Skeletal muscle satellite cell (primary cell): ENCODE data around the gene C13orf46.

ENCODE experiments used
- H3K27me3 ChIP-seq: 2 replicates; pipeline ENCODE4 v1.7.0; 2013; ENCODE audit warnings: low read length; ENCODE audit not compliant: control insufficient read depth, insufficient read depth
- H3K36me3 ChIP-seq: 2 replicates; pipeline ENCODE4 v1.7.0; 2013; ENCODE audit warnings: mild to moderate bottlenecking, control low read depth, low read length; ENCODE audit not compliant: insufficient read depth
- H3K4me1 ChIP-seq: 2 replicates; pipeline ENCODE4 v1.7.0; 2013; ENCODE audit warnings: low read length; ENCODE audit not compliant: control insufficient read depth, insufficient read depth
- H3K4me2 ChIP-seq: 2 replicates; pipeline ENCODE4 v1.7.0; 2013; ENCODE audit warnings: mild to moderate bottlenecking, low read length
- H3K4me3 ChIP-seq: 2 replicates; pipeline ENCODE4 v1.7.0; 2013; ENCODE audit warnings: low read length
- H3K9ac ChIP-seq: 2 replicates; pipeline ENCODE4 v1.7.0; 2013; ENCODE audit warnings: mild to moderate bottlenecking, low read depth, low read length, moderate library complexity
- H3K9me3 ChIP-seq: replicated peaks from 2 replicates; pipeline ENCODE4 v1.7.0; 2013; ENCODE audit warnings: mild to moderate bottlenecking, control low read depth, low read length

C13orf46 gene

GRCh38 chr13:113937073-113937472, 36.8 kb downstream of the C13orf46 start:
- H3K27me3 ChIP-seq: no peaks in the 10 kb centered on the region
- no peaks in the 10 kb centered on the region for H3K36me3 ChIP-seq
- no peaks in the 10 kb centered on the region for H3K9me3 ChIP-seq
- no peak overlapping the region for H3K4me2 ChIP-seq
- no peak overlapping the region for H3K9ac ChIP-seq
- H3K4me3 ChIP-seq: no peak overlapping the region
- H3K4me1 ChIP-seq: no peaks in the 10 kb centered on the region

- no peaks in the 10 kb centered on the region for H3K27me3 ChIP-seq
- H3K9ac ChIP-seq: no peak overlapping the region
- H3K4me2 ChIP-seq: no peak overlapping the region
- no peaks in the 10 kb centered on the region for H3K9me3 ChIP-seq
- H3K4me1 ChIP-seq: no peaks in the 10 kb centered on the region
- no peaks in the 10 kb centered on the region for H3K36me3 ChIP-seq
- H3K4me3 ChIP-seq: no peak overlapping the region
These were observed 37.5 kb downstream of the C13orf46 start for GRCh38 chr13:113936166-113936965.

- Histone ChIP-seq H3K4me1 (no peaks in the 10 kb centered on the region), H3K27me3 (no peaks in the 10 kb centered on the region), H3K9me3 (no peaks in the 10 kb centered on the region), H3K9ac (no peak overlapping the region), H3K4me2 (no peak overlapping the region), H3K36me3 (no peaks in the 10 kb centered on the region), H3K4me3 (no peak overlapping the region)
These were observed 38.7 kb downstream of the C13orf46 start for GRCh38 chr13:113935001-113935844.

DNA sequence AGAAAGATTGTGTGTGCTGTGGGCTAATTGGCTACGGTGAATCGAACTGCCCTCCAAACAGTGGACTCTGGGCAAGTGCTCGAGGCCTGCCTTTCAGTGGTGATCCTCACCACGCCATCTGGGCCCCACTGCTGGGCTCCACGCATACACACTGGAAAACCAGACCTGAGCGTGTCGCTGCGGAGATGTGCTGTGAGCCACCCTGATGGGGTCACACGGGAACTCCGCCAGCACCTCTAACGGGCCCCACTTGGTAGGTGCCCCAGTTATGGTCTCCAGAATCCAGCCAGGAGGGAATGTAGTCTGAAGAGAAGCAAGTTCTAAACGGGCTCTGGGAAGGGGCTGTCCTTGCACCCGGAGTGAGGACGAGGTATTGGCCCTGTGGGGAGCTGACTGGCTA, 39.3 kb downstream of the C13orf46 start:
- H3K4me1 ChIP-seq: peaks cover 5% of the 10 kb centered on the region
- H3K4me2 ChIP-seq: no peak overlapping the region
- no peak overlapping the region for H3K4me3 ChIP-seq
- no peaks in the 10 kb centered on the region for H3K36me3 ChIP-seq
- no peak overlapping the region for H3K9ac ChIP-seq
- H3K27me3 ChIP-seq: no peaks in the 10 kb centered on the region
- no peaks in the 10 kb centered on the region for H3K9me3 ChIP-seq

GRCh38 chr13:113933901-113934300, 40.0 kb downstream of the C13orf46 start:
- no peak overlapping the region for H3K4me3 ChIP-seq
- no peak overlapping the region for H3K4me2 ChIP-seq
- H3K9me3 ChIP-seq: no peaks in the 10 kb centered on the region
- H3K36me3 ChIP-seq: no peaks in the 10 kb centered on the region
- H3K9ac ChIP-seq: no peak overlapping the region
- peaks cover 12% of the 10 kb centered on the region for H3K4me1 ChIP-seq
- H3K27me3 ChIP-seq: no peaks in the 10 kb centered on the region

DNA sequence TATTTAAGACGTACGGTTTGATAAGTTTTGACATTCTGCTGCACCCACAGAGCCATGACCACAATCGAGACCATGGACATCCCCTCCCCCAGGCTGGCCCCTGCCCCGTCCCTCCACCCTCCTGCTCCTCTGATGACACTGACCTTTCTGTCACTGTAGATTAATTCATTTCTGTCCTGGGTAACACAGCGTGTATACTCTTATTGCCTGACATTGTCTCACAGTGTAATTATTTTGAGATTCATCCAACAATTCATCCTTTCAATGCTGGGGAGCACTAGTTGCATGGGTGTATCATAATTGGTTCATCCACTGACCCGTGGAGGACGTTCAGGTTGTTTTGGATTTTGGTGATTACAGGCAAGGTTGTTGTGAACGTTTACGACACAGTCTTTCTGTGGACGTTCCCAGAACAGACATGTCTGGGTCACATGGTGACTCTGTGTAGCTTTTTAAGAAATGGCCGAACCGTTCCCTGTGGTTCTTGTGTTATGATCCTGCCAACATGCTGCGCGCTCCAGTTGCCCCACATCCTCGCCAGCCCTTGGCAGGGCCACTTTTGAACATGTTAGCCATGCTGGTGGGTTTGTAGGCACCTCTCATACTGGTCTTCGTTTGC, 41.9 kb downstream of the C13orf46 start:
- Histone ChIP-seq H3K4me1 (peaks cover 31% of the 10 kb centered on the region), H3K9me3 (no peaks in the 10 kb centered on the region), H3K4me2 (no peak overlapping the region), H3K9ac (no peak overlapping the region), H3K27me3 (no peaks in the 10 kb centered on the region), H3K36me3 (no peaks in the 10 kb centered on the region), H3K4me3 (no peak overlapping the region)

GRCh38 chr13:113930671-113931637, 42.9 kb downstream of the C13orf46 start:
- Histone ChIP-seq H3K27me3 (no peaks in the 10 kb centered on the region), H3K9me3 (no peaks in the 10 kb centered on the region), H3K4me1 (peaks cover 40% of the 10 kb centered on the region), H3K4me2 (no peak overlapping the region), H3K4me3 (no peak overlapping the region), H3K9ac (no peak overlapping the region), H3K36me3 (no peaks in the 10 kb centered on the region)

GRCh38 chr13:113929628-113930615, 44.0 kb downstream of the C13orf46 start:
- Histone ChIP-seq H3K4me1 (peaks cover 42% of the 10 kb centered on the region), H3K4me2 (no peak overlapping the region), H3K4me3 (no peak overlapping the region), H3K9me3 (no peaks in the 10 kb centered on the region), H3K9ac (peak overlapping the region; percentile 68), H3K27me3 (no peaks in the 10 kb centered on the region), H3K36me3 (no peaks in the 10 kb centered on the region)

DNA sequence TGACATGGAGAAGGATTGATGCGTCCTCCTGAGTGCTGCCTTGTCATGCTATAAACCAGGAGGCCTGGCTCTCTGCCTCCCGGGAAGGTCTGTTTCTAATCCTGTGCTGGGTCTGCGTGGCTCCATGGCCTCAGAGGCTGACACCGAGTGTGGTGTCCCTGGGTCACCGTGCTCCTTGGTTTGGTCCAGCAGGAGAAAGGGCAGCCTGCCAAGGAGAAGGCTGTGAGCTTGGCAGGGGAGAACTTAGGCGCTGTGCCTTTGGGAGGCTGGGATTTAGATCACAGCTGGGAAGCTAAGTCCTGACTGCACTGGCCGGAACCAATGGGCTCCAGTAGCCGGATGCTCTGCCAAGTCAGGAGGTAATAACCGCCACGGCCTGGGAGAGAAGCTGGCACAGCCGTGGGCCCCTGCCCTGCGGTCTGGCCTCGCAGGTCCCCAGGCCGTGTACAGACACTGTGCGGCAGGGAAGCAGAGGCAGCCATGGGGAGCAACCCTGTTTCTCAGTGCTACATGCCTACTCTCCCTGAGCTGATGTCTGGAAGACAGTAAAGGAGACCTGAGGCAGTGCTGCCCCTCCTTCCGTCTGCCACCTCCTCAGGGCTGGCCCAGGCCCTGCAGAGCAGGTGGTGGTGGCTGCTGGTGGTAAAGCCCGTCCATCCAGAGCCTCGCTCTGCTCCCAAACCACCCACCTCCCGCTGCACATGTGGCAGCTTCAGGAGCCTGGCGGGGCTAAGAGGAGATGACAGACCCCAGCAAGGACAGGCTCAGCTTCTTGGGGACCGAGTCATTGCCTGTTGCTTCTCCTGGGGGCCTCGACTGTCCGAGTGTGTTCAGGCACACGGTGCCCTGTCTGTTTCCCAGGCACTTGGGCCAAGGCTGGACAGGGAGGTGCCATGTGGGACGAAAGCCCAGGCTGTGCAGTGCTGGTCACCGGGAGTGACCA, 44.9 kb downstream of the C13orf46 start:
- Histone ChIP-seq H3K36me3 (no peaks in the 10 kb centered on the region), H3K9me3 (no peaks in the 10 kb centered on the region), H3K4me1 (peaks cover 42% of the 10 kb centered on the region), H3K4me3 (peak overlapping the region; percentile 3), H3K9ac (peak overlapping the region; percentile 68), H3K27me3 (no peaks in the 10 kb centered on the region), H3K4me2 (peak overlapping the region; percentile 52)
